H9 (cell line): ENCODE results near the gene MAGI1. TPM values are rescaled to one million over a fixed set of nuclear protein-coding genes. Genes with fewer than 3 reads are reported as not detected.

ENCODE experiments used
- DNase-seq: peaks from one replicate; pipeline ENCODE4 v3.0.0-alpha.2; 2017
- H2AFZ ChIP-seq: one replicate; pipeline ENCODE4 v1.6.1; 2013; ENCODE audit warnings: mild to moderate bottlenecking, low read length, control low read depth, moderate library complexity
- H2AK5ac ChIP-seq: 2 replicates; pipeline ENCODE4 v1.6.1; 2013; ENCODE audit warnings: low read length, control low read depth, mixed read lengths; ENCODE audit not compliant: insufficient read length
- H2BK120ac ChIP-seq: one replicate; pipeline ENCODE4 v1.6.1; 2013; ENCODE audit warnings: low read depth, mild to moderate bottlenecking, low read length, control low read depth, inconsistent platforms; ENCODE audit not compliant: poor library complexity, severe bottlenecking
- H2BK12ac ChIP-seq: 2 replicates; pipeline ENCODE4 v1.6.1; 2013; ENCODE audit warnings: low read length, control low read depth, mixed read lengths, low read depth; ENCODE audit not compliant: insufficient read length
- H2BK15ac ChIP-seq: 2 replicates; pipeline ENCODE4 v1.6.1; 2013; ENCODE audit warnings: low read depth, low read length, control low read depth
- H2BK20ac ChIP-seq: one replicate; pipeline ENCODE4 v1.6.1; 2013; ENCODE audit warnings: low read depth, mild to moderate bottlenecking, low read length, control low read depth, inconsistent platforms; ENCODE audit not compliant: poor library complexity, severe bottlenecking
- H2BK5ac ChIP-seq: 2 replicates; pipeline ENCODE4 v1.6.1; 2013; ENCODE audit warnings: low read length, control low read depth, mixed read lengths; ENCODE audit not compliant: insufficient read length
- H3K14ac ChIP-seq: 2 replicates; pipeline ENCODE4 v1.6.1; 2013; ENCODE audit warnings: low read length, control low read depth; ENCODE audit not compliant: insufficient read depth
- H3K18ac ChIP-seq: 2 replicates; pipeline ENCODE4 v1.6.1; 2013; ENCODE audit warnings: low read depth, mild to moderate bottlenecking, mixed read lengths, low read length, control low read depth; ENCODE audit not compliant: insufficient read length
- H3K23ac ChIP-seq: 2 replicates; pipeline ENCODE4 v1.6.1; 2013; ENCODE audit warnings: low read length, control low read depth, mixed read lengths, low read depth; ENCODE audit not compliant: insufficient read length
- H3K23me2 ChIP-seq: 2 replicates; pipeline ENCODE4 v1.6.1; 2013; ENCODE audit warnings: low read depth, mild to moderate bottlenecking, mixed read lengths, low read length, control low read depth; ENCODE audit not compliant: insufficient read length, poor library complexity, severe bottlenecking
- H3K27ac ChIP-seq: 2 replicates; pipeline ENCODE4 v1.5.1; 2013; ENCODE audit warnings: low read length, control low read depth, mixed read lengths, low read depth; ENCODE audit not compliant: insufficient read length
- H3K27me3 ChIP-seq: 2 replicates; pipeline ENCODE4 v1.6.1; 2013; ENCODE audit warnings: low read length, control low read depth, inconsistent platforms; ENCODE audit not compliant: insufficient read depth
- H3K4ac ChIP-seq: 2 replicates; pipeline ENCODE4 v1.6.1; 2013; ENCODE audit warnings: low read depth, mild to moderate bottlenecking, control low read depth, inconsistent platforms, low read length, moderate library complexity
- H3K4me1 ChIP-seq: 2 replicates; pipeline ENCODE4 v1.6.1; 2013; ENCODE audit warnings: low read length, control low read depth, inconsistent platforms; ENCODE audit not compliant: insufficient read depth
- H3K4me2 ChIP-seq: 2 replicates; pipeline ENCODE4 v1.6.1; 2013; ENCODE audit warnings: low read length, control low read depth, mixed read lengths; ENCODE audit not compliant: insufficient read length, insufficient read depth
- H3K56ac ChIP-seq: 2 replicates; pipeline ENCODE4 v1.6.1; 2013; ENCODE audit warnings: low read depth, mild to moderate bottlenecking, mixed read lengths, low read length, control low read depth; ENCODE audit not compliant: insufficient read length
- H3K79me1 ChIP-seq: 2 replicates; pipeline ENCODE4 v1.6.1; 2013; ENCODE audit warnings: low read depth, mild to moderate bottlenecking, moderate library complexity, low read length, control low read depth, inconsistent platforms; ENCODE audit not compliant: insufficient read depth, poor library complexity, severe bottlenecking
- H3K79me2 ChIP-seq: 2 replicates; pipeline ENCODE4 v1.6.1; 2013; ENCODE audit warnings: low read length, control low read depth, inconsistent platforms; ENCODE audit not compliant: insufficient read depth
- H3K9ac ChIP-seq: 2 replicates; pipeline ENCODE4 v1.6.1; 2013; ENCODE audit warnings: low read length, control low read depth, mixed read lengths; ENCODE audit not compliant: insufficient read length; ENCODE audit errors: extremely low read depth
- H3K9me3 ChIP-seq: one replicate; pipeline ENCODE4 v1.6.1; 2013; ENCODE audit warnings: low read depth, low read length, inconsistent platforms; ENCODE audit not compliant: control insufficient read depth
- H3T11ph ChIP-seq: one replicate; pipeline ENCODE4 v1.6.1; 2013; ENCODE audit warnings: mild to moderate bottlenecking, low read length, control low read depth, inconsistent platforms
- H4K20me1 ChIP-seq: one replicate; pipeline ENCODE4 v1.6.1; 2013; ENCODE audit not compliant: control insufficient read depth, insufficient read length, insufficient read depth
- H4K5ac ChIP-seq: 2 replicates; pipeline ENCODE4 v1.6.1; 2013; ENCODE audit warnings: low read depth, mild to moderate bottlenecking, mixed read lengths, low read length, control low read depth; ENCODE audit not compliant: insufficient read length
- H4K8ac ChIP-seq: replicated peaks from 2 replicates; pipeline ENCODE4 v1.6.1; 2013; ENCODE audit warnings: low read length, control low read depth, mixed read lengths, low read depth; ENCODE audit not compliant: insufficient read length
- H4K91ac ChIP-seq: 2 replicates; pipeline ENCODE4 v1.6.1; 2013; ENCODE audit warnings: low read depth, mild to moderate bottlenecking, moderate library complexity, mixed read lengths, low read length, control low read depth; ENCODE audit not compliant: insufficient read length
- H3K27ac Mint-ChIP-seq, 3 experiments: 2 replicates in 2 of 3; 3 replicates in 1 of 3; pipeline ENCODE4 v1.8.0; 2020 to 2021; ENCODE audit warnings: mixed read lengths in 3 of 3, mild to moderate bottlenecking in 1 of 3, moderate library complexity in 1 of 3
- H3K27me3 Mint-ChIP-seq: 2 replicates; pipeline ENCODE4 v1.8.0; 2021; ENCODE audit warnings: low read depth, mild to moderate bottlenecking, moderate library complexity, mixed read lengths
- H3K36me3 Mint-ChIP-seq, 3 experiments: 2 replicates in 2 of 3; 3 replicates in 1 of 3; pipeline ENCODE4 v1.8.0; 2020 to 2021; ENCODE audit warnings: low read depth in 3 of 3, mixed read lengths in 3 of 3; ENCODE audit not compliant: insufficient read depth in 1 of 3
- H3K4me1 Mint-ChIP-seq, 2 experiments: 2 replicates each; pipeline ENCODE4 v1.8.0; 2020; ENCODE audit warnings: mixed read lengths in 2 of 2
- H3K4me3 Mint-ChIP-seq, 2 experiments: 2 replicates in 1 of 2; 3 replicates in 1 of 2; pipeline ENCODE4 v1.8.0; 2020 to 2021; ENCODE audit warnings: mild to moderate bottlenecking in 2 of 2, mixed read lengths in 2 of 2, moderate library complexity in 1 of 2
- H3K9me3 Mint-ChIP-seq, 2 experiments: 2 replicates in 1 of 2; 3 replicates in 1 of 2; pipeline ENCODE4 v1.8.0; 2020; ENCODE audit warnings: mild to moderate bottlenecking in 2 of 2, mixed read lengths in 2 of 2, moderate library complexity in 1 of 2
- CTCF ChIP-seq: fragments of 200-600 bp; sonication (generic); conservative IDR thresholded peaks from 3 replicates; pipeline ENCODE4 v1.8.0; 2021; ENCODE audit warnings: antibody characterized with exemption, mild to moderate bottlenecking
- WGBS: extraction: QIAGEN DNeasy Blood & Tissue Kit; methylation state at CpG from one replicate; pipeline ENCODE4 v1.1.7; 2013; ENCODE audit warnings: missing lambda C conversion rate, low lambda C conversion rate, mixed read lengths; ENCODE audit not compliant: insufficient read length; ENCODE audit errors: extremely low coverage; 5-methylcytosine and 5-hydroxymethylcytosine counted together
- total RNA-seq: library from RNA; stranded (reverse); gene quantifications from 2 replicates; pipeline ENCODE4 v1.2.1, GENCODE V29; 2021

MAGI1 gene
- total RNA-seq, 1 experiment from 2014 or later: 65.7 TPM

GRCh38 chr3:65702202-65702601 is 336.5 kb downstream of the MAGI1 start:
- H4K5ac ChIP-seq: no peak overlapping the region
- no peak overlapping the region for H3K14ac ChIP-seq
- H3K23ac ChIP-seq: no peak overlapping the region
- H3K18ac ChIP-seq: no peak overlapping the region
- H4K91ac ChIP-seq: no peak overlapping the region
- peaks cover 2% of the 10 kb centered on the region for H3K4me1 ChIP-seq
- no peak overlapping the region for H2BK15ac ChIP-seq
- no peak overlapping the region for H3K56ac ChIP-seq
- H2BK5ac ChIP-seq: no peak overlapping the region
- Mint-ChIP-seq H3K4me1 (peaks cover 6 to 9% of the 10 kb centered on the region in 2 experiments), H3K36me3 (peaks cover 2 to 5% (median 3%) of the 10 kb centered on the region in 3 experiments; a peak in 4 of 7 replicates), H3K4me3 (no peak overlapping the region), H3K9me3 (peaks cover 2 to 3% of the 10 kb centered on the region in 2 experiments; a peak in 2 of 5 replicates), H3K27ac (no peak overlapping the region; a peak in 1 of 7 replicates), H3K27me3 (no peaks in the 10 kb centered on the region)
- H3K9ac ChIP-seq: no peak overlapping the region
- H3K4ac ChIP-seq: no peak overlapping the region
- H2AFZ ChIP-seq: no peak overlapping the region
- no peaks in the 10 kb centered on the region for H4K20me1 ChIP-seq
- no peak overlapping the region for H2AK5ac ChIP-seq
- no peaks in the 10 kb centered on the region for H3K27me3 ChIP-seq
- no peak for DNase-seq
- no peak overlapping the region for H2BK120ac ChIP-seq
- no peak overlapping the region for H4K8ac ChIP-seq
- no peak overlapping the region for H3K4me2 ChIP-seq
- H3K79me2 ChIP-seq: 0 out of 2 replicates have a peak, but pooled peaks cover 1% of the 10 kb centered on the region
- H3T11ph ChIP-seq: no peak overlapping the region
- no peaks in the 10 kb centered on the region for H3K79me1 ChIP-seq
- no peaks in the 10 kb centered on the region for H3K9me3 ChIP-seq
- no peak overlapping the region for H2BK20ac ChIP-seq
- no CpG with 5 or more reads among the region's 2 CpGs for WGBS
- TF ChIP-seq CTCF: no peak
- no peak overlapping the region for H2BK12ac ChIP-seq
- H3K27ac ChIP-seq: no peak overlapping the region
- H3K23me2 ChIP-seq: no peaks in the 10 kb centered on the region
